GM20000 (cell line): ENCODE results near the gene XRN1.
"Not testable (repeated sequence)": the region's sequence is repeated elsewhere in the genome, so short reads cannot be mapped to it uniquely, and the experiment has no call there.

Experiments used
- DNase-seq: peaks from one replicate; pipeline ENCODE4 v3.0.0; 2012; ENCODE audit warnings: low spot score
- TF ChIP-seq, protein P1 (sequence below): IDR thresholded peaks from 2 replicates; pipeline ENCODE4 v1.5.1; 2012; ENCODE audit warnings: mild to moderate bottlenecking, control low read depth; ENCODE audit errors: extremely low read depth, missing control alignments

Gene XRN1

DNA sequence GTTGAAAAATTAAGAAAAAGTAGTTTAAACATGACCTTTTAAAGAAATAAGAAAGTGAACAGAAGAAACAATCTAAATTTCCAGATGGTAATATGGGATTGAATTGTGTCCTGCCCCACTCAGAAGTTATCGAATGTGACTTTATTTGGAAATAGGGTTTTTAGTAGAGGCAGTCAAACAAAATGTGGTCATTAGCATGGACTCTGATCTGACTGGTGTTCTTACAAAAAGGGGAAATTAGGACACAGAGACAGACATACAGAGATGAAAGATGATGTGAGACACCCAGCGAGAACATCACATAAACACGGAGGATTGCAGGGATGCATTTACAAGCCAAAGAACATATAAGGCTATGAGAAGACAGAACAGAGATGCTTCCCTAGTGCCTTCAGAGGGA lies 73.2 kb downstream of the XRN1 start:
- no peak for DNase-seq
- TF ChIP-seq, protein P1, sequence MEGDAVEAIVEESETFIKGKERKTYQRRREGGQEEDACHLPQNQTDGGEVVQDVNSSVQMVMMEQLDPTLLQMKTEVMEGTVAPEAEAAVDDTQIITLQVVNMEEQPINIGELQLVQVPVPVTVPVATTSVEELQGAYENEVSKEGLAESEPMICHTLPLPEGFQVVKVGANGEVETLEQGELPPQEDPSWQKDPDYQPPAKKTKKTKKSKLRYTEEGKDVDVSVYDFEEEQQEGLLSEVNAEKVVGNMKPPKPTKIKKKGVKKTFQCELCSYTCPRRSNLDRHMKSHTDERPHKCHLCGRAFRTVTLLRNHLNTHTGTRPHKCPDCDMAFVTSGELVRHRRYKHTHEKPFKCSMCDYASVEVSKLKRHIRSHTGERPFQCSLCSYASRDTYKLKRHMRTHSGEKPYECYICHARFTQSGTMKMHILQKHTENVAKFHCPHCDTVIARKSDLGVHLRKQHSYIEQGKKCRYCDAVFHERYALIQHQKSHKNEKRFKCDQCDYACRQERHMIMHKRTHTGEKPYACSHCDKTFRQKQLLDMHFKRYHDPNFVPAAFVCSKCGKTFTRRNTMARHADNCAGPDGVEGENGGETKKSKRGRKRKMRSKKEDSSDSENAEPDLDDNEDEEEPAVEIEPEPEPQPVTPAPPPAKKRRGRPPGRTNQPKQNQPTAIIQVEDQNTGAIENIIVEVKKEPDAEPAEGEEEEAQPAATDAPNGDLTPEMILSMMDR = no peak

DNA sequence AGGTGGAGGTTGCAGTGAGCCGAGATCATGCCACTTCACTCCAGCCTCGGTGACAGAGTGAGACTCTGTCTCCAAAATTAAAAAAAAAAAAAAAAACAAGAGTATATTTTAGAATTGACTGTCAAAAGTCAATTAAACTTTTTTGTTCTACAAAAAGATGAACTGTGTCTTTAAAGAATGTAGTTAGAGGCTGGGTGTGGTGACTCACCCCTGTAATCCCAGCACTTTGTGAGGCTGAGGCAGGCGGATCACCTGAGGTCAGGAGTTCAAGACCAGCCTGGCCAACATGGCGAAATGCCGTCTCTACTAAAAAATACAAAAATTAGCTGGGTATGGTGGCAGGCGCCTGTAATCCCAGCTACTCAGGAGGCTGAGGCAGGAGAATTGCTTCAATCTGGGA lies 78.3 kb downstream of the XRN1 start:
- not testable (repeated sequence) for DNase-seq

DNA sequence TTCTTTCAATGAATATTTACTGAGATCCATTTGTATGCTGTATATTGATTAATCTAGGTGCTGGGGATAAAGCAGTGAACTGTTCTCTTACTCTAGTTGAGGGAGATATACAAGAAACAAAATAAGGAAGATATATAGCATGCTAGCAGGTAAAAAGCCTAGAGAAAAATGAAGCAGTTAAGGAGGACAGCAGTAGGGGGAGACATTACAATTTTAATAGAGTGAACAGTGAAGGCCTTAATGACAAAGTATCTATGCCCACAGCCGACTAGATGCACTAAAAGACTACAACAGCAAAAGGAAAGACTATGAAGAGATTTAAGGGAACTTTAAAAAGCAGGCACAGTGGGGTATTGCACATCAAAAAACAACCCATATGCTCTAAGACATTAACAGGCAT lies 81.4 kb downstream of the XRN1 start:
- TF ChIP-seq, protein P1 = no peak
- no peak for DNase-seq

DNA sequence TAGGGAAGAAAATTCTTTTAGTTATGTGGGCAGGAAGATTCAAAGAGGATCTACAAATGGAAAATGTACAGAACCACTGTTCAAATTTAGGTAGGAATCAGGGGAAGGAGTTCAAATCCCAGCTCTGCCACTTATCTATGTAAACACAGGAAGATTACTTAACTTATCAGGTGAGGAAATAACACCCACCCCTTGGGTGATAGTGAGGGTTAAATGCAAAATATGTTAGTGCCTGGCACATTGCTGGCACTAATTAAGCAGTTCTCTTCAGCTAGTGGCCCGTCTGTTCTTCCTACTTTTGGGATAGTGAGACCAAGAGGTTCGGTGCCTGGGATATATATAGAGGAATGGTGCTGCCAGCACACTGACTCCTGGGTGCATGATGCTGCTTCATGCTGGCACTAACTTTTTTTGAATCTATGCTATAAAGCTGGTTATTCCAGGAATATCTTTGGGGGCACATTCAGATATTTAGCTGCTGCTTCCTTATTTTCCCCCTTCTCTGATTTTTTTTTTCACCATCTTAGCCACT lies 83.8 kb downstream of the XRN1 start:
- DNase-seq = no peak
- TF ChIP-seq, protein P1 = no peak

DNA sequence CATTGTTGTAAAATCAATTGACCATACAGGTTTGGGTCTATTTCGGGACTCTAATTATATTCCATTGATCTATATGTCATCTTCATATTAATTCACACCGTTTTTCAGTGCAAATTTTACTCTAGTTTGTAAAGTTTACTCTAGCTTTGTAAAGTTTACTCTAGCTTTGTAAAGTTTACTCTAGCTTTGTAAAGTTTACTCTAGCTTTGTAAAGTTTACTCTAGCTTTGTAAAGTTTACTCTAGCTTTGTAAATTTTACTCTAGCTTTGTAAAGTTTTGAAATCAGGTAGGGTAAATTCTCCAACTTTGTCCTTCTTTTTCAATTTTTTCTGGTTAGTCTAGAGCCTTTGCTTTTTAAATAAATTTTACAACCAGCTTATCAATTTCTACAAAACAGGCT lies 84.4 kb downstream of the XRN1 start:
- DNase-seq = not testable (repeated sequence)

DNA sequence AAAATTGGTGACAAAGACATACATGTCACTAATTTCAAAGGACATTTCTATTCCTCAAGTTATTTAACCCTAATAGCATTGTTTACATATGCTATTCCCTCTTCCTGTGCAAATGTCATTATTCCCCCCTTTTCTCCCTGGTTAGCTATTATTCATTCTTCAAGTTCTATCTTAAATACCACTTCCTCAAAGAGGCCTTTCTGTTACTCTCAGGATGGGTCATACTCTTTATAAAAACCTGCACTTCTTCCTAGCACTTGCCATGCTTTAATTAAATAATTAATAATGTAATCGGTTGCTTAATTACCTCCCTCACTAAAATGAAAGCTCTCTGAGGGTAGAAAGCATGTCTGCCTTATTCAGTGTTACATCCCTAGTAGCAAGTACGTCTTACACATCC lies 88.5 kb downstream of the XRN1 start:
- TF ChIP-seq, protein P1 = no peak

DNA sequence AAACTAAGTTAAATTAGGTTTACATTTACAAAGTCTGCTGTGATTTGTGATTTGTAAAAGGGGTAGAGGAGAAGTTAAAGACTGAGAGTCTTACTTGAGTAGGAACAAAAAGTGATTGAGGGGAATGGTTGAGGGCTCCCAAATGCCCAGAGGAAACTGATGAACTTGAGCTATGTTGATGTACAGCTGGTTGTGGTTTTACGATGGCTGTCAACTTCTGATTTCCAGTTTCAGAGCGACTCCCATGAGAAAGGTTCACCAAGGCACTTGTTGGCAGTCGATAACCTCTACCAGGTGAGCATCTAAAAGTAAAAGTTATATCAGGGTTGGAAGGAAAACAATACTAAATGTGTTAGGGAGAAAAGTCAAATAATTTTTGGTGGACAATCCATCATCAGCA lies 91.0 kb downstream of the XRN1 start:
- DNase-seq = no peak
- TF ChIP-seq, protein P1 = no peak

More for the DNA sequence above, 88.5 kb downstream of the XRN1 start:
- DNase-seq = no peak

DNA sequence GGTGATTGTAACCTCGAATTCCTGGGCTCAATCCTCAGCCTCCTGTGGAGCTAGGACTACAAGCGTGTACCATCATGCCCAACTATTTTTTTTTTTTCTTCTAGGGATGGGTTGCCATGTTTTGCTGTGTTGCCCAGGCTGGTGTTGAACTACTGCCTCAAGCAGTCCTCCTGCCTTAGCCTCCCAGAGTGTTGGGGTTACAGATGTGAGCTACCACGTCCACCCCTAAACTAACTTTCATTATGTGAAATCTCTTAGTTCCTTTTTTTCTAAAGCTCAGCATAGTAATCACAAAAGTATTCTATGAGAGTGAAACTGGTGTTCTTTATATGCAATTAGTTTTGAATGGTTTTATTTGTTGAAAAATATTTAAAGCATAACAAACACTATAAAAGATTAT lies 92.1 kb downstream of the XRN1 start:
- DNase-seq = peak; percentile 7

More for the DNA sequence above, 92.1 kb downstream of the XRN1 start:
- TF ChIP-seq, protein P1 = no peak
